NCI-H82 (cell line): ENCODE results near the gene LHFPL3.
"Not testable (repeated sequence)": the region's sequence is repeated elsewhere in the genome, so short reads cannot be mapped to it uniquely, and the experiment has no call there.

Experiments
- DNase-seq: peaks from one replicate; lab custom pipeline; 2025; lab: John Stamatoyannopoulos, UW

The LHFPL3 gene

DNA sequence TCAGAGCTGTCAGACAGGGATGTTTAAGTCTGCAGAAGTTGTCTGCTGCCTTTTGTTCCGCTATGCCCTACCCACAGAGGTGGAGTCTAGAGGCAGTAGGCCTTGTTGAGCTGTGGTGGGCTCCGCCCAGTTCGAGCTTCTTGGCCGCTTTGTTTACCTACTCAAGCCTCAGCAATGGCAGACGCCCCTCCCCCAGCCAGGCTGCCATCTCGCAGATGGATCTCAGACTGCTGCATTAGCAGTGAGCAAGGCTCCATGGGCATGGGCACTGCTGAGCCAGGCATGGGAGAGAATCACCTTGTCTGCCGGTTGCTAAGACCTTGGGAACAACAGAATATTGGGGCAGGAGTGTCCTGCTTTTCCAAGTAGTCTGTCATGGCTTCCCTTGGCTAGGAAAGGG is 267.2 kb downstream of the LHFPL3 start:
- not testable (repeated sequence) for DNase-seq

DNA sequence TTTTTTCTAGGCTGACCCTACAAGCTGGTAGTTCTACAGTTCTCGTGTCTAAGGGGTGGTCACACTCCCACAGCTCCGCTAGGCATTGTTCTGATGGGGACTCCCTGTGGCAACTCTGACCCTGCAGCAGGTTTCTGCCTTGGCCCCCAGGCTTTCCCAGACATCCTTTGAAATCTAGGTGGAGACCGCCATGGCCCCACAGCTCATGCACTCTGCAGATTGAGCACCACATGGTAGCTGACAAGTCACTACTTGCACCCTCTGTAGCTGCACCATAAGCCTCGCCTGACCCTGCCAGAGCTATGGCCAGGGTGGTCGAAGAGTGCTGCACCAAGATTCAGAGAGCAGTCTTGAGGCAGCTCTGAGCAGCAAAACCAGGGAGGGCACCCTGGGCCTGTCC is 275.6 kb downstream of the LHFPL3 start:
- no peak for DNase-seq

DNA sequence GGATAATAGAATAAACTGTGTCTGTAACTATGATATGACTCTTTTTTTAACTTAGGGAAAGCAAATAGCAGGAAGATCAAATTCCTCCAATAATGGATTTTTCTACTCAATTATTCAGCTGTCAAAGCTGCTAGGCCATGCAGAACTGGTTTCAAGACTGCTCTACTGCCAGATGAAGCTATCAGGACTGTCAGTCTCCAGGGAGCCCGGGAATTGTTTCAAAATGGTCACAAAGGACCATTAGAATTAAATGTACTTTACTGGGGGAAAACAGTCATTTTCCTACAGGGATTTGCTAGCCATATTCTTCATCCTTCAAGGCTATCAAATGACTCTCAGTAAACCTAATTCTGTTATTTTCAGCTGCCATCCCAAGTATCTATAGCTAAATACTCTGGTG is 276.3 kb downstream of the LHFPL3 start:
- DNase-seq = no peak

DNA sequence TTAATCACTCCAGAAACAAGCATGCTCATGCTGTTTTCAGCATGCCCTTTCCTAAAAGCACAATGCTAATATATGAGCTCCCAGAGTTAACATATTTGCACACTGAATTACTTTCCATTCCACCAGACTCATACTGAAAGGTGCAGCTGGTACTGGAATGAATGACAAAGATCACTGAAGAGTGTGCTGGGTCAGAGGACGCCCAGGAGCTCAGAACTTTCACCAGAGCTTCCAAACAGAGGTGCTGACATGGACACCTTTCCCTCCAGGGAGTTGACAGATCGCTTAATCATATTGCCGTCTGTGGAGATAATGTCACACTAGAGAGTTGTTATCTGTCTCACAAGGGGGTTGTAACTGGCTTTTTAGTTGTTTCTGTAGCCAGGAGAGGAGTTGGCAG is 292.9 kb downstream of the LHFPL3 start:
- DNase-seq = no peak

DNA sequence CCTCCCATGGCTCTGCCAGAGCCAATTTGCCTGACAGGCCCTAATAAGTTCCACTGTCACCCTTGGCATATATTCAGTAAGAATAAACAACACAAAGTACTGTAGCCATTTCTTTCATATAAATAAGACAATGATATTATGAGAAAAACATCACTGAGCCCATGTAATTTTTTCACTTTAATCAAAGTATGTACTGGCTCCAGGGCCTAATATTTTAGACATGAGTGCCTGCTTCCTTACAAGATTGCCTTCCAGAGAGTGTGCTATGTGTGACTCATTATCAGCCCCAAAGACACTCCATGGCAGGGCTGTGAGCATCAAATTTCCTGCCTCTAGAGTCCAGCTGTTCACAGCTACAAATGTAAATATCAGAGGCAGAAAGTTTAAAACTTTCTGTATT is 297.6 kb downstream of the LHFPL3 start:
- DNase-seq = no peak

DNA sequence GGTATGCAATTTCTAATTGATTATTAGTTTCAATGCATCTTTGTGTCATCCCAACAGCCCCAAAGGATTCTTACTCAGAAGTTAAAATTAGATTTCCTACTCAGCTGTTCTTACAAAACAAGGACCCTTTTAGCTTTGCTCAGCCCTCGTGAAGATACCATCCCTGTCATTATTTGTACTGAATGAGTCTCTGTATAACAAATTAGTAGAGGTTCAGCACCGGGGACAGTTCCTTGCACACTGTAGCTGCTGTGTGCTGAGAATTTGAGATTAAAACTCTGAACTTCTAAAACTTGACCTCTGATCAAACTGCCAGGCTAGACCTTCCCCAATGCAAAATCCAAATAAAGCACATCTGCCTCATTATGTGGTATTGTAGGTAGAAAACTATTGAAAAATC is 299.1 kb downstream of the LHFPL3 start:
- DNase-seq = no peak

DNA sequence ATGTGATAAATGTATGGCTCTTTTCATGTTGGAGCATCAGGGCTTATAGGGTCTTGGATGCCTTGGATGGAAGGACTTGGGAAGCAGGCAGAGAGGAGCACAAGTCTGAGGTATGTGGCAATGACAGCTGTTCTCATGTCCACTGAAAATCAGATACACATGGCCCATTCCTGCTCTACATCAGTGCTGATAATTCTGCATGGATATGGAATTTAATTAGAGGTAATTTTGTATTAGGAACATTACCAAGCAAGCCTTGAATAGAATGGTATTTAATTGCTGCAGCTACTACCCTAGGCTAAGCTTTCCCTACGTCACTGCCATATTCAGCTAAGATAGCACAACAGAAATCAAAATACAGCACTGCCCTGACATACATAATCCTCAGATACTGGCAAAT is 299.6 kb downstream of the LHFPL3 start:
- no peak for DNase-seq

DNA sequence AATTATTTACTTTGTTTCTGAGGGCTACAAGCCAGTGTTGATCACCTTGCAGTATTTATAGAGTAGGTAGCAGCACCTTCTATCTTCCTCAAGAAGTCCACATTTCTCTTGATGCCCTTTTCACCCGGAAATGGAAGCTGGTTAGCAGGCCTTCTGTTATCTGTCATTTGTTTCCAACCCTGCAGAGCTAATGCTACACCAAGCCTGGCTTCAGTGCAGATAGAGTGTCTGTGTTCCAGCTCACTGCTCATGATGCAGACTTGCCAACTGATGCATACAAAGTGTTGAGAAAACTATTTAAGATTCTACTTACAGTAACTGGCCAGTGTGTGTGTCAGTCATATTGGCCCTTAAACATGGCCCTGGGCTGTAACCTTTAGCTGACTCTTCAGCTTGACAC is 301.0 kb downstream of the LHFPL3 start:
- DNase-seq = no peak

DNA sequence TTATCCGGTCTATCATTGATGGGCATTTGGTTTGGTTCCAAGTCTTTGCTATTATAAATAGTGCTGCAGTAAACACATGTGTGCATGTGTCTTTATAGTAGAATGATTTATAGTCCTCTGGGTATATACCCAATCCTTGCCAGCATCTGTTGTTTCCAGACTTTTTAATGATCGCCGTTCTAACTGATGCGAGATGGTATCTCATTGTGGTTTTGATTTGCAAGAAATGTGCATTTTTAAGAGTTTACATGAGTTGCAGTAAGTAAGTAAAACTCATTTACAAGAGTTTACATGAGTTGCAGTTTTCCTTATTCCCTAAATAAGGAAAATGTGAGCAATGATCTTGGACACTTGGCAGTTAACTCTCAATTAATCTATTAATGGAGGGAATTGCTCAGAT is 312.1 kb downstream of the LHFPL3 start:
- no peak for DNase-seq

DNA sequence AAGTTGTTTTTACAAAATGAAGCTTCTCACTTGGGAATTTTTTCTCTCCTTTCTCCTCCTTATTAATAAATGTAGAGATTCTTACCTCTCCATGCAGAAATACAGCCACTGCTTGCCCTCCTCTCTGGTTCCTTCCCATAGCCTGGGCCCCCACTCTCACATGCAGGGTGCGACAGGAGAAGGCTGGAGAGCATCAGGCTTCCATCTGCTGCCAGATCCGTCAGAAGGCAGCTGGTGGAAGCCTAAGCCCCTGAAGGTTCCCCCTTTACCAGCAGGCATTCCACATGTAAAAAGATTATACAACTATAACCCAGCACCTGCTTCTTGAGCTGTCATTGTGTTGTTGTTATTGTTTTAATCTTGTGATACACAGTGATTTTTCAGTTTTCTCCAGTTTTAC is 314.2 kb downstream of the LHFPL3 start:
- peak; percentile 96 for DNase-seq

DNA sequence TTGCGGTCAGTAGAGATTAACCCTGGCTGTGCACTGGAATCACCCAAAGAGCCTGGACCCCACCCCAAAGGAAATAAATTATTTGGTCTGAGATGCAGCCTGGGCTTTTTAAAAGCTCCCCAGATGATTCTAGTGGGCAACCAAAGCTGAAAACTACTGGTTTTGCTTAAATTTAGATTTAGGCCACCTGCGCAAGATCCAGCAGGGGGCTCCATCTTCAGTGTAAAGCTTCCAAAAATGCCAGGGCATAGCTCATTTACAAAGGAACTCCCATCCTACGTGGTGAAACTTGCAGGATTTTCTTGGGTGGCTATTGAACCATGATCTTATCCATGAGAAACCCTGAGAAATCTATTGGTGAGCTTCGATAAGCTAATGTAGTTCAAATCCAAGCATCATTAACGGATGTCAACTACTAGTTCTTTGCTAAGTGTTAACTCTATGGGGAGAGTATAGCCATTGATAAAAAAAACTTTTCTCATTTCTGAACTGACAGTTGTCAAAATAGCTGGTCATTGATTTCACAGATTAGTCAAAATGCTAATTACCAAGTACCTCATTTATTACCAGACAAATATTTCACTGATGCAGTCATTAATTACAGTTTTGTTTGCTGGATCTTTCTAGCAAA is 315.3 kb downstream of the LHFPL3 start:
- peak; percentile 48 for DNase-seq

DNA sequence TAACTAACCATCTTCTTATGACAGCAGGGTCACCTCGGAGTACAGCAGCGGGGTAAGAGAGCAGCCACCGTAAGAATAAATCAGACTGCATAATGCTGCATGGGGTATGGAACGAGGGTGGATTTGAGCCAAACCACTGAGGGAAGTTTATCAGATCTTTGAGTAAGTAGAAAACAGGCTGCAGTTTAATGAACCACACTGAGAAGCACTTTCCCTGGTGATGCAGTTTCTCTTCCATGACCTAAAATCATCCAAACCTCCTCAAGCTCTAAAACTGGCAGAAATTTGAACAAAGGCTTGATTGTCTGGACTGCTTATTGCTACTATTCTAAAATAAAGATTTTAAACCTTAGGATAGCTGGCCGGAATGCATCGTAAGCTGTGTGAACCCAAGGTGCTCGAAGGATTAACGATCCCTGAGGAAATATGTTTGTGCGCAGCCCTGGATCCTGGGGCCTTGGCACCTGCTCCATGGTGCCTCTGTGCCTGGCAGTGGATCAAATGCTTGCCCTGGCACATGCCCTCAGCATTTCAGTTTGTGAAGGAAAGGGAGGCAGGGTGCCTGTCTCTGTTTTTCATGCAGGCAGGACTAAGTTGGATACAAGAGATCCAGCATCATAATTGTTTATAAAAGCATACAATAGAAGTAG is 322.7 kb downstream of the LHFPL3 start:
- no peak for DNase-seq

DNA sequence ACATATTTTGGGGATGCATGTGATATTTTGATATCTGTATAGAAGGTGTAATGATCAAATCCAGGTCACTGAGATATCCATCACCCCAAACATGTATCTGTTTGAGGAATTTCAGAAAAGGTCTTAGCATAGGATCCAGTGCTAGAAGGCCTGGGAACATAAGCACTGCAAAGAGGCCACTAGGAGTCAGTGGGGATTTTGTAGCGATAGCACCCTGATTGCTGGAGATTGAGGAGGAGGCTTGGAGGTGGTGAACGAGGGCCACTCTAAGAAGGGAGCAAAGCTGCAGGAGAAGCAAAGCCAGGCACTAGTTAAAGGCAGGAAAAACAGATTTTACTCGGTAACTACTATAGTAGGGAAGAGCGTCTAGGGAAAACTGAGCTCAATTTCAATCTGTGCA is 324.0 kb downstream of the LHFPL3 start:
- DNase-seq = no peak

DNA sequence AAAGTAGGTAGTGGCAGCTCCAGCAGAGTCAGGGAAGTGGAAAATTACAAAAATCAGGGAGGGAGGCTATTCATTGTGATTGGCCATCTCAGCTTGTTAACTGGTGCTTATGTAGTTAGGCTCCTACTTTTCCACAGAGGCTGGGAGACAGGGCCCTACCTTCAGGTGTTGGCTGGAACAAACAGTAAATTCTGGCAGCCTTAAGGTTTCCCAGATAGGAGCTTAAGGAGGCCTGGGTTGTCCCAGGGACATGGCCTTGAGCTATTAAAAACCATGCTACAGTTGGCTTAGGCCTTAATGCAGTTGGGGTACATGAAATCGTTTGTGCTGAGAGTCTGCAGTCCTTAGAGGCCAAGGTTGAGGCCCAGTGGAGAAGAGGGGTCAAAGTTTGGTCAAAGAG is 324.5 kb downstream of the LHFPL3 start:
- no peak for DNase-seq

DNA sequence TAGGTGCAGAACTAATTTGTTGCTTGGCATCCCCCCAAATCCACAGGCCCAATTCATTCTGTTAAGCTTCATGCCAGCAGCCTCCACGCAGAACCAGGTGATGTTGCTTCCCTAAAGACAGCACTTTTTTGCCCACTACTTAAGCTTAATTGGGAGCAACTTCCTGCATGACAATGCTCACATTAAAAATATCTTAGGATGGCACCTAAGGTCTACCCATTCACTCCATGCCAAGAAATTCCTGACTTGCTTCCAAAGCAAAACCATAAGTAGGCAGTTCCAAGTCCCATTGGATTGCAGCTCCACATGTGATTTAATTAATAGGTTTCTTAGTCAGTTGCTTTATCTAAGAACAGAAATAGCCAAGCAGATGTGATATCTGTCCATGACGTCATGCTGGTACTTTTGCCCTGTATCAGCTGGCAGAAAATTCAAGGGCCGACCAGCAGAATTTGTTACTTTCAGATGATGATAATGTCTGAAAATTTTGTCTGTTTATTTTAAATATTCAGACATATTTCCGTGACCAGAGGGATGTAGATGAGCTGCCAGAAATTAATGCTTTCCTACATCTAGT is 325.5 kb downstream of the LHFPL3 start:
- DNase-seq = no peak

DNA sequence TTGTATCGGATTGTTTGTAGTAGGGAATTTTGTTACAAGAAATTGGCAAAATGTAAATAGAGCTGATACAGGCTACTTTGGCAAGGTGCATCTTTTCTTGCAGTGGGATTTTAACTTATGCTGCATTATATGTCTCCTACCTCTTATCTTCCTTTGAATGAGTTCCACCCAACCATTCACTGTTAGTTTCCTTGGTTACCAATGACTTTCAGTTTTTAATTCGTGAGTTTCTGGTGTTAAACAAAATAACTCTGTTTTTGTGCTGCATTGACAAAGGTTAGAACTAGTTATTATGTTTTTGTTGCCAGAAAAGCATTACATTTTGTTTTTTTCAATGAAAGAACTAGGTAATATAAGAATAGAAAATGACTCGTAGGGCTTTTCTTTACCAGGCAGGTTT is 327.2 kb downstream of the LHFPL3 start:
- no peak for DNase-seq

DNA sequence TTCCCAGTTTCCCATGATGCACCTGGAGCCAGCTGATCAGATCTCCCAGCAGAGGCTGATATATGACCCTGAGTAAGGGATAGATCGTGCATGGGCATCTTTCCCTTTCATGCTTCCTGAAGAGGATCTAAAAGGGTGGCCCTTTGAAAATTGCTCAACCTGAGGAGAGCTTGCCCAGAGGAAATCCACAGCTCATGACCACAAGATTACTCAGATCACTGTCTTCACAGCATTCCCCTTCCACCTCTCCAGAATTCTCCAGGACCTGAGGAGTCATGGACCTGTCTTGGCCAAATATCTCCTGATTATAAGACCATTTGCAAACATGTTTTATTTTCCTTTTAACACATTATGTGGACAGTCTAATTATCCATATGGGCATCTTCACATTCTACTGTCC is 328.1 kb downstream of the LHFPL3 start:
- no peak for DNase-seq

DNA sequence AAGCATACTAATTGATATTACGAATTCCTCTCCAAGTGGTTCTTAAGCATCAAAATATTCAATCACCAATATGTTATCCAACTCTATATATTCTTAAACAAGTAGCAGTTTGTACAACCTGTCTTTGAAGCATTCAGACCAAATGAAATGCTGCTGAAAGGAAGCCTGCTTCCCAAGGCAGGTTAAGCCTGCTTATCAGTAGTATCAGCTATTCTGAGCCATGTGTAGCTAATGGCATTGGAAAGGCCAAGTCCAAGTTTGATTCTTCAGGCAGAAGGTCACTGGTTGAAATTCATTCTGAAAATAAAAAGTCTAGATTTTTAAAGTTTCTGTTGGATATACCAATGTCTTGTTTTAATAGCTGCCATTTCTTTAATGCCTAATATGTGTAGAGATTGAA is 328.7 kb downstream of the LHFPL3 start:
- DNase-seq = no peak

DNA sequence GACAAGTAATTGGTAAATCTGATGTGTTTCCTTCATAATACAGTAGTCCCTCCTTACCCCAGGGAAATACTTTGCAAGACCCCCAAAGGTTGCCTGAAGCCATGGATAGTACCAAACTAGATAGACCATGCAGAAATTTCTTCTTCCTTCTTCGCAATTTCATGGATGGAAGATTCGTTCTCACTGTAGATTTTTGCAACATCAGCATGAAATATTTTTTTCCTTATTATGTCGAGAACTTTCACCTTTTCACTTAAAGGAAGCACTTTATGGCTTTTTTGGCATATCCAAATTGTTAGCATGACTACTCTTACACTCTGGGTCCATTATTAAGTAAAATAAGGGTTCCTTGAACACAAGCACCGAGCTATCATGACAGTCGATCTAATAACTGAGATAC is 333.2 kb downstream of the LHFPL3 start:
- DNase-seq = no peak

DNA sequence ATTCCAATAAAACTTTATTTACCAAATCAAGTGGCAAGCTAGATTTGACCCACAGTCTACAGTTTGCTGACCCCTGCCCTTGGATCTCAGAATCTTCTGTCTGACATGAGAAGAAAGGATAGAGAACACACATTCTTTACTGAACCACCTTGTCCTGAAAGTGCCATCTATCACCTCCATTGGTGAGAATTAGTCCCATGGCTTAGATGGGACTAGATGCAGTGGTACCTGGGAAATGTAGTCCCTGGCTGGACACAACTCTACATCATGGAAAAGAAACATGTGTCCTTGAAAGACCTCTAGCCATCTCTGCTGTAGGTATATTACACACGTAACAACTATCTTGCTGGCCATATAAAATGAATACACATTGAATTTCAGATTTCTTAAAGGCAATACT is 336.2 kb downstream of the LHFPL3 start:
- peak; percentile 38 for DNase-seq

DNA sequence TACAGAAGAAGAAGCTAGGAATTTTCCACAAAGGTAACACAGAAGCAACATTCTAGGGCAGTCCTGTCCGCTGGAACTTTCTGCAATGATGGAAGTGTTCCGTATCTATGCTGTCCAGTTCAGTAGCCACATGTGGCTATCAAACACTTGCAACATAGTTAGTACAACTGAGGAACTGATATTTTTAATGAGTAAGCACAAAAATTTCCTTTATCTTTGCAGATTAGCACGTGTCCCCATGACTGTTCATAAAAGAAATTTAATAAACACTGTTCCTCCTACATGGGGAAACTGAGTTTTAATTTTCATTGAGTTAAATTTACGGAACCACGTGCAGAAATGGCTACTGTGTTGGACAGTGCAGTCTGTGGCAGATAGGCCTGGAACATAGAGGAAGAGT is 349.2 kb downstream of the LHFPL3 start:
- DNase-seq = no peak

DNA sequence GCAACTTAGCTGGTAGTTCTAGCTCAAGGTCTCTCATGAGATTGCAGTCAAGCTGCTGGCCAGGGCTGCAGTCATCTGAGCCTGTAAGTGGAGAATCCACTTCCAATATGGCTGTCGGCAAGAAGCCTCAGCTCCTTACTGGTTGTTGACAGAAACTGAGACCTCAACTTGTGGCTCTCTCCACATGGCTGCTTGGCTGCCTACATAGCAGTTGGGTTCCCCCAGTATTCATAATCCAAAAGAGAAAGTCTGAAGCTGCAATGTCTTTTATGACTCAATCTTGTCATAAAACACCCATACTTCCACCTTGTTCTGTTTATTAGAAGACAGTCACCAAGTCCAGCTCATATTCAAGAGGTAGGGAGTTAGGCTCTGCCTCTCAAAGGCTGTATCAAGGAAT is 350.7 kb downstream of the LHFPL3 start:
- no peak for DNase-seq

DNA sequence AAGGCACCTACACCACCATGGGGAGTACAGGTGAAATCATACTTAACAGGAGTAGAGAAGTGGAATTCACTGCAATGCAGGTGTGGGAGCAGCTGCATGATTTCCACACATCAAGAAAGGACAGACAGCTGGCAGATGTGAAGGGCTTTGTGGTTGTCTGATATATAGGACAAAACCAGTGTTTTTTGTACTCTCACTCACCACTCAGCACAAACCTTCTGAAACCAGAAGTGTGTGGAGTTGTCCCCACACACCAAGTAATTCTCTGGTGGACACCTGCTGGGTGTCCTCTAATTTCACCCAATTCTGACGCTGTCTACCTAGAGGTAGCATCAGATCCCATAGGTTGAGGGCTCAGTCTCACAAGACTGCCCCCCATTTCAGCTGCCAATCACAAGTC is 357.9 kb downstream of the LHFPL3 start:
- DNase-seq = no peak

DNA sequence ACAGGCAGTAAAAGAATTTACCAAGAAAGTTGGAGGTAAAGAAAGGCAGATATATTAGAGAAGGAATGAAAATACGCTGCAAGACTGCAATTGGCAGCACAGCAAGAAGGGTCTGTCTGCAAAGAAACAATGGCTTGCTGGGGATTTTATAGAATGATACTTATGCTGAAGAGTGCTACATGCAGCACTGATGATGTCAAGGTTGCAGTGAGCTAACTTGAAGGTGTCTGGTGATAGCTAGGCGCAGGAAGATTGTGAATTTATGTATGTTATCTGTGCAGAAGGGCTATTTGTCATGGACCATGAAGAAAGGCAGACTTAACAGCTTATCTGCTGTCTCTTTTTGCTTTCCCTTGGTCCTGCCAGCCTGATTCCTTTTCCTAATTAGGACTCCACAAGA is 366.3 kb downstream of the LHFPL3 start:
- no peak for DNase-seq
